Activated T-cell treated with anti-CD3 and anti-CD28 coated beads for 48 hours (primary cell): ENCODE results near the gene NMNAT3.
"Not testable (repeated sequence)": the region's sequence is repeated elsewhere in the genome, so short reads cannot be mapped to it uniquely, and the experiment has no call there.

Source experiments
- DNase-seq: peaks from one replicate; pipeline ENCODE4 v3.0.0-alpha.2; 2020; ENCODE audit warnings: low read depth

Gene NMNAT3

DNA sequence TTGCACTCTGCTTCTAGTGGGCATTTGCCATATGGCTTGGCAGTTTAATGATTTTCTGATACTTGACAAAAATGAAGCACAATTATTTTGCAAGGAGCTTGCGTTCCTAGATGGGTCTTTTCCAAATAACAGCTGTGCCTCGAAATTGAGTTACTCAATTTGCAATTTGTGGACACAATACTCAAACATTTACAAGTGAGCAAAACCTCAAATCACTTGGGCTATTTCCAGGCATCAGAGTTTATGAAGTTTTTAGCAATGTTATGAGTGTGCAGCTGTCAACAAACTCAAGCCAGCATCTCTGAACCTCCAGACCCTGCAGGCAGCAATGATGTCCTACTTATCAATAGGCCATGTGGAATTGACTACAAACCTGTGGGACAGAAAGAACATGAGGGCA lies 41.3 kb downstream of the NMNAT3 start:
- no peak for DNase-seq

DNA sequence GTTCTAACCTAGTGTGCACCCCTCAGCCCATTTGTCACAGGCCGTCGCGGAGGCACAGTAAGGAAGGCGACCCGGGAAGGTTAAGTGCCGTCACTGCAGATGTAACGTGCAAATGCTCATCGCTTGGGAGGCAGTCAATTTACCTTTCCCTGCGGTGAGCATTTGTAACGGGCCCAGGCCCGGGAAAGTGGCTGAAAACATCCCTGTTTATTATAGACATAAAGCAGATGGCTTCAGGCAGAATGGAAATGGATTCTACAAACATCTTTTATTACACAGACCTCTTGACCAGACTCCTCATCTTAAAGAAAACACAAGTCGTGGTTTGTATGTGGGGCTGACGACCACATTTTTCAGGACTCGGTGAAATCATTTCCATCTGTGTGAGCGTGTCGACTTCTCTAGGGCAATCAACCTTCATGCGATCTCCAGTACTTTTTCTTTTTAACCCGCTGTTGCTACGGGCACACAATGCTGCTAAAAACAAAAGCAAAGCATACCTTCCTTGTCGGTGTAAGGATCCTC lies 43.6 kb downstream of the NMNAT3 start:
- no peak for DNase-seq

DNA sequence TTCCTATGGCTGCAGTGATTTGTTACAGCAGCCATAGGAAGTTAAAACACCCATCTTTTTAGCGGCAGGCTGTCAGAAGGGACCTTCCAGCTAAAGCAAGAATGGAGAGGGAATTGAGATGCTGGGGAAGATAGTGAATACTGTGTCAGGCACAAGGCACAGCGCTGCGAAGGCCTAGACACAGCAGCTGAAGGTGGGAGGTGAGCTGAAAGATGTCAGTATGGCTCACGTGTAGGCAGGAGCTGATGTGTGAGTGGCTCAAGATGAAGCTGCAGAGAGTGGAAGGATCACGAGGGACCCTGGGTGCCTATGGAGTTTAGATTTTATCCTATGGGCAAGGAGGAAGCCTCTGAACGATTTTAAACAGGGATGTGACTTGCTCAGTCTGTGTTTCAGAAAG lies 44.3 kb downstream of the NMNAT3 start:
- DNase-seq, result no peak

DNA sequence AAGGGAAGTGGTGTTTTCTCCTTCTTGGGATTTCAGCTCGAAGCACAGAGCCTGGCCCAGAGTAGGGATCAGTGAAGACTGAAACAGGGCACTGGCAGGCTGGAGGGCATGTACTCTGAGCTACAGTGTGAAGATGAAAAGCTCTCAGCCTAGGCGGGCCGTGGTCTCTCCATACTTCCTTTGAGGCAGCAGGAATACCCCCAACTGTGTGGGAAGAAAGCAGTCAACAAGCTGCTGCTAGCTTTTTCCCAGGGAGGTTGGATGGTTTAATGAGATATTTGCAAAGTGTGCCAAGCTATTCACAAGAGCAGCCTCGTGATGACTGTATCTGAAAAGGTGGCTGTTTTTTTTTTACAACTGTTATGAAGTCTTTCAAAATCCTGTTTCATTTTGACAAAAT lies 47.2 kb downstream of the NMNAT3 start:
- DNase-seq, result no peak

DNA sequence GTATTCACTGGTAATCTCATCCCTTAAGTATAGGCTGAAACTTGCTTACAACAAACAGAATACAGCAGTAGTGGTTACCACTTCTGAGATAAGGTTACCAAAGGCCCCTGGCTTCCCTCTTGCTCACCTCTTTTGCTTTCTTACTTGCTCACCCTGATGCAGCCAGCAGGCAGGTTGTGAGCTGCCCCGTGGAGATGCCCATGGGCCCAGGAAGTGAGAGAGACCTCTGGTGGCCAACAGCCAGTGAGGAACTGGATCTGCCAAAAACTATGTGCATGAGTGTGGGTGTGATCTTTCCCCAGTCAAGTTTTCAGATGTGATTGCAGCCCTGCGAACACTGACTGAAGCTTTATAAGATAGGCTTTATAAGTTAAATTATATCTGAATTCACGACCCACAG lies 48.7 kb downstream of the NMNAT3 start:
- DNase-seq, result peak; percentile 1

DNA sequence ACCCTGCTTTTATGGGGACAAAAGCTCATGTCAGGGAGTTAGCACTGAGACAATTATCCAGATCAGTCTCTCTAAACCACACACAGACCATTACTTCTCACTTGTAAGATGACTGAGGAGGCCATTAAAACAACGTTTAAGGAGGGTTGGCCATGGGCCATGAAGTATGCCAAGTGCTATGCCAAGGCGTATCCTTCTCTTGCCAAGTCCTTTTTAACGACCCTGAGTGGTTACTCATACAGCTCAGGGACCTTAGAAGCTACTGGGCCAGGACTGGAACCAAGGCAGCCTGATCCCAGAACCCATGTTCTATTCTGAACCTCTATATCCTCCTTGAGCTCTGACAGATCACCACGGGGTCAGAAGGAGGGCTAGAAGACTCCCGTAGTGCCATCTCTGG lies 50.0 kb downstream of the NMNAT3 start:
- no peak for DNase-seq

DNA sequence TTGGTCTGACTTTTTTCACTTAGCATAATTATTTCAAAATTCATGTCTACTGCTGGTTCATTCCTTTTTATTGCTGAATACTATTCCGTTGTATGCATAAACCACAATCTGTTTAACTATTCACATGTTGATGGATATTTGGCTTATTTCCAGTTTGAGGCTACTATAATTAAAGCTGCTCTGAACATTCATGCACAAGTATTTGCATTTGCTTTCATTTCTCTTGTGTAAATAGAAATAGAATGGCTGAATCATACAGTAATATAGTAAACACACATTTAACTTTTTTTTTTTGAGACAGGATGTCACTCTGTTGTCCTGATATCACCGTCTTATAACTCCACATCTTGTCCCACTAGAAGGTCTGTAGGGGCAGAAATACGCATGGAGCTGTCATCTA lies 57.3 kb downstream of the NMNAT3 start:
- DNase-seq, result no peak

DNA sequence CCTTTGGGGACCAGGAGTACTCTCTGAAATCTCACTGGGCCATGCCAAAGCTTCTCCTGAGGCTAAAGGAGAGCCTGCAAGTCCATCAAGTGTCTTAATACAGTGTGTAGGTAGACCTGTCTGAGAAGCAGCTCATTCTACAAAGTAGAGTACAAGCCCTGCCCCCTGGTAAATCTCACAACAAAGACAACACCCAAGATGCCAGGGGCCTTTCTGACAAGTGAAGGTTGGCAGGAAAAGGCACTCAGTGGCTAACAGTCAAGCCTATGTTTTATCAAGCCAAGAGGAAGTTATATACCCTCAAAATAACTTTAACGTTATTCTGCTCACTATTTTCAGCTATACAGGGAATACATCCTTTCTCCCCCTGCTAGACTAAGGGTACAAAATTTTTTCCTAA lies 58.3 kb downstream of the NMNAT3 start:
- no peak for DNase-seq

DNA sequence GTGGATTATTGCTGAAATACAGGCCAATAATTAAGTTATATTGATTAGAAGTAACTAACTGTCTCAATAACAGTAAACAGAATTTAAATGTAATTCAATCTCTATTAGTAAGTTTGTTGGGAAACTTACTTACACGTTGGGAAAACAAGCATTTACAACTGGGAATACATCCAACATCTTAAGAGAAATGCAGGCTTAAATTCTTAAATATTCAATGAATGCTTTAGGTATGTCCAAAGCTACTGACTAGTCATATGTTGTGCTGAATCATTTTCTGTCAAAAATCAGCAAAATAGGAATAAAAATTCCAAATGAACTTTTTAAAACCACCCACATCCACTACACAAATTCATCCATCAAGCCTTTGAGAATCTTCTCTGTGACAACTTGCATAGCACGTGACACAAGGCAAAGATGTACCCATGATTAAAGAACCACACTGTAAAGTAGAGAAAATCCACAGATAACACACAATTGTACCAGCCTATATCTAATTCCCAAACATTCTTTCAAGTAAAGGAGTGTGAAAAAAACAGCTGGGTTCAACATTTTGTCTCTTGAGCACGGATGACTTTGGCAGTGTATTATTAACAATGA lies 60.0 kb downstream of the NMNAT3 start:
- no peak for DNase-seq

DNA sequence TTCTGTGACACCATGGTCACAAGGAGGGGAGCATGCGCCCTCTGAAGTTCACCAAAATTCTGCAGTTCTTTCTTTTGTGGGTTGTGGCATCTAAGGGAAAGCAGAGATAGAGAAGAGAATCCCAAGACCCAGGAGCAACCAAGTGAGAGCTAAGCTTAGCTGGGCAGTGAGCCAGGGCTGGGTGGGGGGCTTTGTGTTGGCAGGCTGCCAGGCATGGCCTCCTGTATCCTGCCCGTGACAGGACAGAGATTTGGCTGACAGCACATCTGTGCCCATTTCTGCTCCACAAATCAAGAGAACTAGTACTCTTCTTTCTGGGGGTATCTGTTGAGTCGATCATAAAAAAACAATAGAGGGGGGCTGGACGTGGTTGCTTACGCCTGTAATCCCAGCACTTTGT lies 66.2 kb downstream of the NMNAT3 start:
- no peak for DNase-seq

DNA sequence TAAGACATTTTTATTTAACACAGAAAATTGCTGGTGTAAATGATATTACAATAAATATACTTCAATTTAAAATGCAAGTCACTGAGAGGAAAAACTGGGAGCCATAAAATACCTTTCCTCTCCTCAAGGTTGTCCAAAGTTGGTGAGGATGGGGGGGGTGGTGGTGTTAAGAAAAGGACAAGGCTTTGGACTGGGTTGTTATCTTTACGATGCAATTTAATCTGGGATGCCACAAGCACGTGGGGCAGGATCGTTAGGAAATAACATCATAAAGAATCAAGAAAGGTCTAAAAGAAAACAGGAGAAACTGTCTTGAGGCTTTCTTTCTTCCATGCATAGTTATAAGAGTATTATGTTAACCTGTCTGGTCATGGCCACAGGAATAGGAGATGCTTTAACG lies 66.9 kb downstream of the NMNAT3 start:
- DNase-seq, result no peak

DNA sequence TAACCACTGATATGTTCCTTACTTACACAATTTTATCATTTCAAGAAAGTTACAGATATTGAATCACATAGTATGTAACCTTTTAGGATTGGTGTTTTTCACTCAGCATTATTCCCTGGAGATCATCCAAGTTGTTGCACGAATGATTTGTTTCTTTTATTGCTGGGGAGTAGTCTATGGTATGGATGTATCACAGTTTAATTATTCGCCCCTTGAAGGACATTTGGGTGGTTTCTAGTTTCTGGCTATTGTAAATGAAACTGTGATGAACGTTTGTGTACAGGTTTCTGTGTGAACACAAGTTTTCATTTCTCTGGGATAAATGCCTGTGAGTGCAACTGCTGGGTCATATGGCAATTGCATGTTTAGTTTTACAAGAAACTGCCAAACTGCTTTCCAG lies 68.8 kb downstream of the NMNAT3 start:
- no peak for DNase-seq

DNA sequence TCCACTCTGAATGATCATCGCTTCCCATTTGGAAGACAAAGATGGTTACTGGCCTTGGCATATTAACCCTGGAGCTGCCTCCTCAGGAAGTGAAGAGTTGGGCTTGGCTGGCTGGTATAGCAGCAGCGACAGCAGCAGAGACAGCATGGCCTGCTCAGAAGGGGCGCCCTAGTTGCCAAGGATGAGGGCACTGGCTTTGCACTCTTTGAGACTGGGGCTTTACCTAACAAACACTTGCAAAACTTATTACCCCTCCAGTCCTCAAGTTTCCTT lies 69.7 kb downstream of the NMNAT3 start:
- DNase-seq, result no peak

DNA sequence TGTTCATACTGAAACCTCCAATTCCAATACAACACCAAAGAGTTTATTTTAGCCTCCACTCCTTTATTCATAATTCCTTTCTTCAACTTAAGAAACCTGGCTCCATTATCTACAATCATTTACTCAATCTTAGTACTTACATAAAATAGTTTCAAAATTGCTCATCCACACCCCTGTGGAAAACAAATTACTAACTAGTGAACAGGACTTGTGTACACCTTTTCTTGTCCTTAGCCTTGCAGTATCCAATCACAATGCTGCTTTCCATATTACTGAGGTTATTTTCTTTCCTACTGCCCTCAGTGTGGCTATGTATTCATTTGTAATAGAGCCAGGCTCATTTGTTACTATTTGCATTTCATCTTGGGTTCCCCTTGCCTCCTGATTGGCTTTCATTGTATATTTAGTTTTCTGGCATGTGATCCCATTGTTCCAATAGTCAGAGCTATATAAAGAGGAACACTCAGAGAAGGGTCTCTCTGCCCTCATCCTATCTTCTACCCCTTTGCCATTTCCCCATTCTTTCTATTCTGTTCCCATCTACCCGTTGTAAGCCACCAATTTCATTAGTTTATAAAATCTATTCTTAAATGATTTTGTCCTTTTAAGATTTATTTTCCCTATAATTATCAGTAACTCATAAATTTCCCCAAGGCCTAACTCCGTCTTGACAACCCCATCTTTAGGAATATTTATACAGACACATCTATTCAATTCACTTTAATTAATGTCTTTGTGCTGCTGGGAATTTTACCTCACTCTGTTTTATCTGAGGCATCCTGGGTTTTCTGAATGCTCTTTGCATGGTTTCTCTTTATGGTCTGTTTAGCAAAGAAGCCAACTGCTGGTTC lies 70.3 kb downstream of the NMNAT3 start:
- DNase-seq, result no peak

DNA sequence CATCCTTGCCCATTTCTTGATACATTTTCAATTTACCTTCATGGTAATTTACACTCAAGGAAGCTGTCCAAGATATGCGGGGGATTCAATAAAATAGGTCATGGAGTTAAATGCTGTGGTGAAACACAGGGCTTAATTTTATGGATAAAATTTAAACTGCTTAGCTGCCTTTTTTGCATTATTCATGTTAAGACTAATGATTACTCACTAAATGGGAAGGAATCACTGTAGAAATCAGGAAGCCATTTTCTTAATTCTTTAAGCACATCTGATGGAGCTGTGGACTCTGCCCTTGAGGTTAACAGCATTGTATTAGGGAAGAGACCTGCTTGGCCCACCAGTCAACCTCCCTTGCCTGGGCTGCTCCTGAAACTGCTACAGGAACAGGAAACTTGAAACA lies 75.8 kb downstream of the NMNAT3 start:
- no peak for DNase-seq

DNA sequence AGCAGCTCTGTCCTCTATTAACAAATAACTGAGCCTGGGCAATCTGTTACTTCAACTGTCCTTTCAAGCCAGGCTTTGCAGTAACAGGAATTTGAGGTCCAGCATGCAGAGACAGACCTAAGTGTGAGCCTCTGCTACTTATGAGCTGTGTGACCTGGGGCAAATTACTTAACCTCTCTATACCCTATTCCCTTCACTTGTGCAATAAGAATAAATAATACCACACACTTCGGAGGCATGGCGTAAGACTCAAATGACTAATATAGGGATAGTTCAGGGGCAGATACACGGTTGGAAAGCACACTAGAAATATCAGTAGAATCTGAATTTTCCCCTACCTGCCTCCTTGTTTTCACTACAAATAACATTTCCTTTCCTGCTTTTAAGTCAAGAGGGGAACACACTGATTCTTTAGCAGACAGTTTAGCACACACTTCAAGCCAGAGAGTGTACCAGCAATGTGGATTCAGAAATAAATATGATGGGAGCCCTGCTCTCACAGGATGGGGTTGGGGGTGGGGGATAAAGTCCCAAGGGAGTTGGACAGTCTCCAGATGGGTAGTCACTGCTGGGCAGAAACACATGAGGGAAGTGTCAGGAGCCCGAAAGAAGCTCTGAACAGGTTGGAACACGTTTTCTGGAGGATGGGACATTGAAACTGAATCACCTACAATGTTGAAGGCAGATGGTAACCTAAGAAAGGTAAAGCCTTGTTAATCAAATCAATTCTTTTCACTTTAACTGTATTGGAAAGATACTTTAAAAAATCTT lies 76.4 kb downstream of the NMNAT3 start:
- no peak for DNase-seq

DNA sequence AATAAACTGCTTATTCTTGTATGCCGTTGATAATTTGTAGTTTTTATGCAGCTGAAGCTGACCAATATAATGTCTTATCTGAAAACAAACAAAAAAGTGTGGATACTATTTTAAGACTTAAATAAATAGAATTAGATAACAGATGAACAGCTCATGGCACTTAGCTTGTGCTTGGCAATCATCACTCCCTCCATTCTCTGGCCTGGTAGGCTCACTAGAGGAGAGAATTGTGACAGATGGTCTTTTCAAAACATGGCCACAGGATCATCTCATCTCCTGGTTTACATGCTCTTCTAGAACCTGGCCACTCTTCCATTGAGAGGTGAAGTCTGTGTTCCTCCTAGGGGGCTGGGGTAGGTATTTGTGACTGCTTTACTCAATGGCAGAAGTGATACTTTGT lies 79.8 kb downstream of the NMNAT3 start:
- DNase-seq, result no peak

DNA sequence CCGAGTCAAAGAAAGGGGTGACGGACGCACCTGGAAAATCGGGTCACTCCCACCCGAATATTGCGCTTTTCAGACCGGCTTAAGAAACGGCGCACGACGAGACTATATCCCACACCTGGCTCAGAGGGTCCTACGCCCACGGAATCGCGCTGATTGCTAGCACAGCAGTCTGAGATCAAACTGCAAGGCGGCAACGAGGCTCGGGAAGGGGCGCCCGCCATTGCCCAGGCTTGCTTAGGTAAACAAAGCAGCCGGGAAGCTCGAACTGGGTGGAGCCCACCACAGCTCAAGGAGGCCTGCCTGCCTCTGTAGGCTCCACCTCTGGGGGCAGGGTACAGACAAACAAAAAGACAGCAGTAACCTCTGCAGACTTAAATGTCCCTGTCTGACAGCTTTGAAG lies 86.6 kb downstream of the NMNAT3 start:
- DNase-seq, result not testable (repeated sequence)

DNA sequence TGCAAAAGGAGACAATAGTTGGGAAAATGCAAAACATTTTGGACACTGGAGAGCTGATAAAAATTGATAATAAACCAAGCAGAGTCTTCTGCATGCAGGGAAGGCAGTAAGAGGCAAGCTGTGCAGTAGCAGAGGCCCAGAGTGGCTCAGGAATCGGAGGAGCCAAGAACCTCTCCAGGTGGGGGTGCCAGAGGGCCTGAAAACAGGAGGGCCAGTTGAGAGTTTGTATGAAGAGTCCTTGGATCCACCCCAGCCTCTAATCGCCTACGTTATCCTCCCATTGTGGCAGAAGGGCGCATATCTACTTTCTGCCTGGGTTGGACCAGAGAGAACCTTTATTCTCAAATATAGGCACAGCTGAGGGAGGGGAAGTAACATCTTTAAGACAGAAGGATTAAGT lies 89.3 kb downstream of the NMNAT3 start:
- no peak for DNase-seq

DNA sequence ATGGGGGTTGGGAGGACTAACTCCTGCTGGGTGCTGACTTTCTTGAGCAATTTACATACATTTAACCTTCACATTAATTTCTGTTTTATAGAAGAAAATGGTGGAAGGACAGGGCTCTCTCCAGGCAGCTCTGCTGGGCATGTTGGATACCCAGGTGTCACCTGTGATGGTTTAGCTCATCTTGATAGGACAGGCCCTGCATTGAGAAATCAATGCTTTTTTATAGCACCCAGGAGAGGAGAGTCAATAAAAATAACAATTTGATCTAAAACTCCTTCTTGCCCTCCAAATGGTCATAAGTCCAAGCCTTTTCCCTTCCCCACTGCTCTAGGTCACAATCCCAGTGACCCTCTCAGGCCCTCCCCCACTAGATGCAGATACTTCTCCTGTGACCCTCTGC lies 90.0 kb downstream of the NMNAT3 start:
- DNase-seq, result no peak

DNA sequence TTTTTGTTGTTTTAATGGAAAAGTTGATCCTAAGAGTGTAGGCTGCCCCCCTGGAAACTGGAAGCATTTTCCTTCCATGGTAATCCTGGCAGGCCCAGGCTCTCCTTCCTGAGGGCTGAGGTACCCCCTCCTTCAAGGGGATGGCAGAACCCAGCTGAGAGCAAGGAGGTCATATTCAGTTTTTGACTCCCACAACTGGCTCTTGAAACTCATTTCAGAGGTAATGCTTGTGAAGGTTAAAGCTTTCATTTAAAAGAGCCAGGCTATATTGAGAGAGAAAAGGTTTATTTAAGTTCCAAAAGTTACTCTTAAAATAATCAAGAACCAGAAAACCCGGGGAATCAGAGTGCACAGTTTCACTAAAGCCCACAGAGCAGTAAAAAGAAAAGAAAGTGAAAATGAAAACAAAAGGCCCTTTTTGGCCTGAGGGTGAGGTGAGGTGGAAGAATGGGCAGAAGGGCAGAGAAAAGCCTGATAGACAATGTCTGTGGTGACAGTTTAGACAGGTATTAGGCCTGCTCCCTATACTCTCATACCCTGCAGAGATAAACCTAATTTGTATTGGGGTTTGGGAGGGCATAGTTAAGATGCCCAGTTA lies 91.3 kb downstream of the NMNAT3 start:
- no peak for DNase-seq

DNA sequence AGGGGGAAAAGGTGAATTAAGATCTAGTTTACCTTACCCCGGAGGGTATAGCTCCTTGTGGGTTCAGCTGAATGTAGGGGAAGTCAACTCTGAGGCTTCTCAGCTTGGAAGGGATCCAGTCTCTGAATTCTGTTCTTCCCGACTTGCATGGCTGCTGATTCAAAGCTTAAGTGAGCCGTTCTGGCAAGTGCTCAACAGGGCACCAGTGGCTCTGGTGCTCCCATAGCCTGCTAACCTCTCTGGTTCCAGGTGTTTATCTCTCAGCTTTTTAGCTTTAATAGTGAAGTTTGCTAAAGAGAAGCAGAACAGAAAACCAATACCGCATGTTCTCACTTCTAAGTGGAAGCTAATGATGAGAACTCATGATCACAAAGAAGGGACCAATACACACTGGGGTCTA lies 92.0 kb downstream of the NMNAT3 start:
- no peak for DNase-seq

DNA sequence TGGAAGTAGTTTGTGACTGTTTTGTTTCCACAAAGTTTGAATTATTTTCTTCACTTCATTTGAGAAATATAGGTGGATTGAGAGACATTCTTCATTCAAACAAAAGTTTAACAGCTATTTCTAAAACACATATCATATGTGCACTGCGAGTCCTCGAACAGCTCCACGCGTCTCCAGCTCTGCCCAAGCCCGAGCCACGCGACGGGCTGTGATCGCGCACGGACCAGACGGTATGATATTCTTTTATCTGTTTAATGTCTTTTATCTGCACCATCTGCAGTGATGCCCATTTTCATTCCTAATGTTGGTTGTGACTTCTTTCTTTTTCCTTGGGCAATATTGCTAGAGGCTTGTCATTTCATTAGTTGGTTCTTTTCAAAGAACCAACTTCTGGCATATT lies 94.1 kb downstream of the NMNAT3 start:
- DNase-seq, result not testable (repeated sequence)
